GM12875 (cell line): Measurements from ENCODE around the gene RBM20.

ENCODE experiments used
- H3K4me3 ChIP-seq: one replicate; pipeline ENCODE4 v1.5.1; 2011; ENCODE audit warnings: low read depth, low read length, control low read depth
- TF ChIP-seq, protein P1 (sequence below): IDR thresholded peaks from 2 replicates; pipeline ENCODE4 v1.5.1; 2011; ENCODE audit warnings: low read depth, mild to moderate bottlenecking, control low read depth, inconsistent platforms, low read length, moderate library complexity, borderline replicate concordance; ENCODE audit not compliant: insufficient read depth

Gene RBM20

DNA sequence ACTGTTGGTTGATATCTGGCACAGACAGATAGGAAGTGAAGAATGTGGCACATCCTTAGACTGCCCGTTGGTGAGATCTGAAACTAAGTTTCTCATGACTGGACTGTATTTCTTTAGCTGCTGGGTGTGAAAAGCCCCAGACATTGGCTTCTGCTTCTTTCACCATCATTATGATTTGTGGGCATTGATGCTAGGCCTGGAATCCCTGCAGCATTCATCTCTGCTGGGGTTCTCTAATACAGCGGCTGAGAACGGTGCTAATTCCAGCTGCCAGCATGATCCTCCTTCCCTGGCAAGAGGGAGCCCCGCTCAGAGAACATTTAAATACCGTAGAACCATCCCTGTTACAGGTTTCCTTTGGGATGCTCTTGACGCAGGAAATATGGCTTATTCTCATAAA, 26.2 kb downstream of the RBM20 start:
- TF ChIP-seq, protein P1, sequence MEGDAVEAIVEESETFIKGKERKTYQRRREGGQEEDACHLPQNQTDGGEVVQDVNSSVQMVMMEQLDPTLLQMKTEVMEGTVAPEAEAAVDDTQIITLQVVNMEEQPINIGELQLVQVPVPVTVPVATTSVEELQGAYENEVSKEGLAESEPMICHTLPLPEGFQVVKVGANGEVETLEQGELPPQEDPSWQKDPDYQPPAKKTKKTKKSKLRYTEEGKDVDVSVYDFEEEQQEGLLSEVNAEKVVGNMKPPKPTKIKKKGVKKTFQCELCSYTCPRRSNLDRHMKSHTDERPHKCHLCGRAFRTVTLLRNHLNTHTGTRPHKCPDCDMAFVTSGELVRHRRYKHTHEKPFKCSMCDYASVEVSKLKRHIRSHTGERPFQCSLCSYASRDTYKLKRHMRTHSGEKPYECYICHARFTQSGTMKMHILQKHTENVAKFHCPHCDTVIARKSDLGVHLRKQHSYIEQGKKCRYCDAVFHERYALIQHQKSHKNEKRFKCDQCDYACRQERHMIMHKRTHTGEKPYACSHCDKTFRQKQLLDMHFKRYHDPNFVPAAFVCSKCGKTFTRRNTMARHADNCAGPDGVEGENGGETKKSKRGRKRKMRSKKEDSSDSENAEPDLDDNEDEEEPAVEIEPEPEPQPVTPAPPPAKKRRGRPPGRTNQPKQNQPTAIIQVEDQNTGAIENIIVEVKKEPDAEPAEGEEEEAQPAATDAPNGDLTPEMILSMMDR: no peak
- no peak overlapping the region for H3K4me3 ChIP-seq

DNA sequence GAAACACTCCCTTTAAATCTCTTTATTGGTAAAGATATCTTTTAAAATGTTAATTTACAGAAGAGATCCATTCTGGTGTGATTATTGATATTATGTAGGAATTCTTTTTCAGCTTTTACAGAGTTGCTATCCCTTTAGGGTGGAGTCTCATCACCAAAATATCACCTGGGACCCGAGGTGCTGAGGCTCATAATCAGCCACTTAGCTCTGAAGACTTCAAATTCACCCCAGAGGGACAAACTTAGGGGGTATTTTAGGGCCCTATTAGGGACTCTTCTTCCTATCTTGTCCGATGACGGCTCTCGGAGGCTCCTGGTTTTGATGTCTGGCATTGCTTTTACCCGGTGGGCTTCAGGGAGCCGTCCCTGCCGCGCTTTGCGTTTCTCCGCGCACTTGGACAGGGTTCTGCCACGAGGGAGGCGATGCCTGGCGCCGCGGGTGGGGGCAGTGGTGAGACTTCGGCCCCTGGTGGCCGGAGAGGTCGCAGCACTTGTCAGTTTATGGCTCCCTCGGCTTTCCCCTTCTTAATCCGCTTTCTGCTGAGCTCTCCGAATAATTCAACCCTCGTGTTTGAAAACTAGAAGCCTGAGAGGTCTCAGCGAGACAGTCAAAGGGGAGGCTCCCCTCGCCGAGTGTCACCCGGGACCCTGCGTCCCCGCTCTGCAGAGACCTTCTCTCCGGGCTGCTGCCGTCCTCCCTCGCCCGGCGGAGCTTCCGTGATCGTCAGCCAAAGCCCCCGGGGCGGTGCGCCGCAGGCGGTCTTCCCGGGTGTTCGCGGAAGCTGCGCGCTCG, 27.8 kb downstream of the RBM20 start:
- H3K4me3 ChIP-seq: peak overlapping the region; percentile 79
- TF ChIP-seq, protein P1: peak; percentile 100

DNA sequence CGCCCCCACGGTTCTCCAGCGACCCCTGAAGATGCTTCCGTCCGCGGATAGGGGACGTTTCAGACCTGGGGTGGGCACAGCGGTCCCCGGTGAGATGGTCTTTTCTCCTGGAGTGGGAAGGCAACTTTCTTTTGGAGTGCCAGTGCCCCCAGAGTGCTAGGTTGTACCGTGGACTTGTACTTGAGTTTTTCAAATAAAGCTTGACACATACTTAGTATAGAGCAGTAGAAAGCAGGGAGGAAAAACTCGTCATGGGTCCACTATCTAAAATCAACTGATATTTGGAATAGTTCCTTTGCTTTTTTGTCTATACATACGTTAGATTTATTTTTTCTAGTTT, 28.4 kb downstream of the RBM20 start:
- TF ChIP-seq, protein P1: no peak
- H3K4me3 ChIP-seq: peak overlapping the region; percentile 79

DNA sequence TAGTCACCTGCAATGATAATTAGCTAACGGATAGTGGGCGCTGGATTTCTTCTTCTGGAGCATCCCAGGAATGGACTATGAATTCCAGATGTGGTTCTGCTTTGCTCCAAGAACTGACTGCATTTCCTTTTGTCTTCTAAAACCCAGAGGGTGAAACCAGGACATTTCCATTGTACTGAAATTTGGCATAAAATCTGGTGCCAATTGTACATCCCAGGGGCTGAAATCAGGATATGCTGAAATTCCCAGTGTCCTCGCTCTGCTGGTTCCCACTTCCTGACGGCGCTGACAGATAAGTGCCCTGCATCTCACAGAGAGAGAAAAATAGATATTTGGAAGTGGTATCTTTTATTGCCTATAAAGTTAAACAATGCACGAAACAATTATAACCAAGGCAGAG, 31.9 kb downstream of the RBM20 start:
- TF ChIP-seq, protein P1: no peak
- no peak overlapping the region for H3K4me3 ChIP-seq

DNA sequence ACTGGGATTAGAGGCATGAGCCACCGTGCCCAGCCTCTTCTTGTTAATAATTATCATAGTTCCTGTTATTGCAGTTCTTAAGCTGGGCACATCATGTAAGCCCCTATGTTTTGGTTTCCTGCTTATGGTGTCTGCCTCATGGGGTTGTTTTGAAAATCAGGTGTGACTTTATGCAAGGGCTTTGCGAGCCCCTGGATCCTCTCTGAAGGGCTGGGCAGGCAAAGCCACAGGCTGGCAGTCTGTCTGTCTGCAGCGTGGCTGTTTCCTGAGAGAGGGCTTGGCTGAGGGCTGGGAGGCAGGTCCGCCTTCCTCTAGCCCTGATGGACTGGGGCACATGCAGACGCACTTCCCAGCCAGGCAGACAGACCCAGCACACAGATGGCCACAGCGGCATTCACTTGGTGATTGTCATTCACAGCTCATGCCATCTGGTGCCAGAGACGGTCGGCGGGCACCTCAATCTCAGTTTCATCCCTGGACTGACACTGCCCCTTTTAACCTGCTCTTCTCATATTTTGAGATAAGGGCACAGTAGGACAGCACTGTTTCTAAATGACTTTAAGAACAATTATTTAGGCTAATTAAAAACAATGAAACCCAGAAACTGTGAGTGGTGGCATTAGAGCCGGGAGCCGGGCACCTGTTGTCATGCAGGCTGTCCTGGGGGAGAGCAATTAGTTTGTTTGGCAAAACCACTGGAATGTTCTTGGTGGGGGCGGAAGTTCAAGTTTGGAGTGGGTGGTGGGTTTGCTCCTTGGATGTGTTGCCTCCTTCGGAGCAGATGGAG, 35.5 kb downstream of the RBM20 start:
- no peak overlapping the region for H3K4me3 ChIP-seq
- TF ChIP-seq, protein P1: no peak

DNA sequence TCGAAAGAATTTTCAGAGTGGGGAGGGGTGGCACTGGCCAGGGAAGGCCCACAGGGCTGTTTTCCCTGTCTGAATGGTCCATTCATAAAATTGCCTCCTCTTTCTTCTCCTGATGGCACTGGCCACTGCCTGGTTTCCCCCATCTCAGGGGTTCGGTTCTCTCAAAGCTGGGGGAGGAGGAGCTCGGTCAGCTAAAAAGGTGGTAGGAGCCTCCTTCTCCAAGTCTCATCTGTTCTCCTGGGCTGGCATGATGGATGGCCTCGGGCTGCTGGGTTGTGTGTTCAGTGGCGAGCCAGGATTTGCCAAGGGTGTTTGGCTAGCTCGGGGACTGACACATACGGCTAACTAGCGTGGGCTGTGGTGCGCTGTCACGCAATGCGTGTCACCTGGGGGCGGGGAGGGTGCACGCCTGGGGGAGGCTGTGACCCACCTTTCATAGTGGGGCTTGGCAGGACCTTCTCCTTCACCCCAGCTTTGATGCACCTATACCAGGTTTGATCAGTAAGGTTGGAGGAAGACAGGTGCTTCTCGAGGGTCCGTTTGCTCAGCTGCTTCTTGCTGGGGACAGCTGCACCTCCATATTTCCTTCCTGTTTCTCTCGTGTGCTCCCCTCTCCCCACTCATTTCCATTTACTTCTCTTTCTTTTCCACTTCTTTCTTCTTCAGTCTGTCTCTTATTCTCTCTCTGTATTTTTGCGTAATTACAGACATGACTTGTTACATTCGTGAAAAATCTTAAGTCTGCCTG, 36.3 kb downstream of the RBM20 start:
- TF ChIP-seq, protein P1: no peak
- H3K4me3 ChIP-seq: no peak overlapping the region
